Stimulated activated CD8-positive, alpha-beta memory T cell treated with anti-CD3 and anti-CD28 coated beads, Interleukin-12 subunit alpha, Interleukin-12 subunit beta, amount 100 ng/mL, for 4 hours (primary cell): ENCODE measurements around the gene AMY1C.
"Not testable (repeated sequence)": the region's sequence is repeated elsewhere in the genome, so short reads cannot be mapped to it uniquely, and the experiment has no call there.

Experiments
- DNase-seq: peaks from one replicate; pipeline ENCODE4 v3.0.0-alpha.2; 2020; ENCODE audit warnings: low read depth

The AMY1C gene

DNA sequence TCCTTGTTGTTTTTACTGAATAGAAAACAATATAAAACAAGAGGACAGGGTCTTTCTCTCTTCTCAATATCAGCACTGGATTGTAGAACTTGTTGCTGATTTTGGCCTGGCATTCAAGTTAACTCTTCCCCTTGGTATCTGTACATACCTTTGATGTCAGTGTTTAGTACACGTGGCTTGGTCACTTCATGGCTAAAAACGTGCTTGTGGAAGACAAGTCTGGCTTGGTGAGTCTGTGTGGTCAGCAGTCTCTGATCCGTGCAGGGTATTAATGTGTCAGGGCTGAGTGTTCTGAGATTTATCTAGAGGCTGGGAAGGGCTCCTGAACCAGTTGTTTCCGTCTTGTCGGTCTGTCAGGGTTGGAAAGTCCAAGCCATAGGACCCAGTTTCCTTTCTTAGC is at the start of gene AMY1C:
TSS of gene AMY1C (plus strand) at position 301 of the 400 bp plus-strand sequence. CDS start 572 bp downstream, outside the sequence.
- DNase-seq, result not testable (repeated sequence)

DNA sequence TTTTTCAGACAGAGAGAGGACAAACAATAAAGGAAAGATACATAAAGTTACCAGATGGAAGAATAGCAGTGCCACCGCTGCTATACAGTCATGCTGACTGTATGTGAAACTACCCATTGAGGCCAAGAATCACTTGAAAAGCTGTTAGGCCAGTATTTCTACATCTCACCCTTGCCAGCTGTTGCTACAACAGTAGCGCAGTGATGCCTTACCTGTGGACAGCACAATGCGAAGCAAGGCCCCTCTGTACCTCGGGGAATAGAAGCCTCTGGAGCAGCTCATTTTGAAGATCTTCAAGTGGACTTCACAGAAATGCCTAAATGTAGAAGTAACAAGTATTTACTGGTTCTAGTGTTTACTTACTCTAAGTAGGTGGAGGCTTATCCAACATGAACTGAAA is 49.0 kb upstream of the AMY1C start:
- not testable (repeated sequence) for DNase-seq

DNA sequence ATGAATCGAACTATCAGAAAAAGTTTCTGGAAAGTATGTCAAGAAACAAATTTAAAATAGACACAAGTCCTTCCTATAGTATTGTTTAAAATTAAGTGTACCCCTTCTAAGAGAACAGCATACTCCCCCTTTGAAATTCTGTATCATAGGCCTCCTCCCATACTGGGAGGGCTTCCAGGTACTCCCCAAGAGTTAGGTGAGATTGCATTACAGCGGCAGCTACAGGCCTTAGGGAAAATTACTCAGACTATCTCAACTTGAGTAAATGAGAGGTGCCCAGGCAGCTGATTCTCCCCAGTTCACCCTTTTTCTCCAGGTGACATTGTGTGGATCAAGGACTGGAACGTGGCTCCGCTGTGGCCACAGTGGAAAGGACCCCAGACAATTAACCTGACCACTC is 48.4 kb upstream of the AMY1C start:
- DNase-seq, result not testable (repeated sequence)

DNA sequence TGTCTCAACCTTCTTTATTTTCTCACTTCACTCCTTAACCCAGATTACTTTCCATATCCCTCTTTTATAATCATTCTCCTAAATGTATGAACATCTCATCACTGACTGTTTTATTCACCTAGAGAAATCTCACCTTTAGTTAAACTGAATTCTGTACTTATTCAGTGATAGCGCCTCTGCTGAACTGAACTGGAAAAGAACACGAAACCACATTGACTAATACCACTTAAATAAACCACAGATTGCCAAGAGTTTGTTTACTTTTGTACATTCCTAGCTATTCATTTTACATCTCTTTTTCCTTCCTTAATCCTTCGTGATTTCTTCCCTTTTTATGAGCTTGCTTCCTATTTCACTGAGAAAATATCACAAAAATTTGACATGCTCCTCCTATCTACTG is 42.0 kb upstream of the AMY1C start:
- DNase-seq, result not testable (repeated sequence)

DNA sequence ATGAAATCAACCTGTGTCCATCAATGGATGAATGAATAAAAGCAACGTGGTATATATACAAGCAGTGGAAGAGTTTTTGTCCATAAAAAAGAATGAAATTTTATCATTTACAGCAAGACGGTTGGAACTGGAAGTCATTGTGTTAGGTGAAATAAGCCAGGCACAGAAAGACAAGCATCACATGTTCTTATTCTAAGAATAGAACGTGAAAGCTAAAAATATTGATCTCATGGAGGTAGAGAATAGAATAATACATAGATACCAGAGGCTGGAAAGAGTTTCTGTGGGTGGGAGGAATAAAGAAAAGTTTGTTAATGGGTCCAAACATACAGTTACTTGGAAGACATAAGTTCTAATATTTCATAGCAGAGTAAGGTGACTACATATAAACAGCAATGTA is 39.3 kb upstream of the AMY1C start:
- DNase-seq, result not testable (repeated sequence)

DNA sequence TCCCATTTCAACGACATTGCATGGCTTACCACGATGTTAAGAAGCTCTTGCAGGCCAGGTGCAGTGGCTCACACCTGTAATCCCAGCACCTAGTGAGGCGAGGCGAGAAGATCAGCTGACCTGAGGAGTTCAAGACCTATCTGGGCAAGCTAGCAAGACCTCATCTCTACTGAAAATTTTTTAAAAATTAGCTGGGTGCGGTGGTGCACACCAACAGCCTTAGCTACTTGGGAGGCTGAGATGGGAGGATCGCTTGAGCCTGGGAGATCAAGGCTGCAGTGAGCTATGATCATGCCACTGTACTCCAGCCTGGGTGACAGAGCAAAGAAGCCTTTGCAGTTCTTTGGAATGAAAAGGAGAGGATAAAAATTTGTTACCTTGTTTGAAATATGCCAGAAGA is 32.3 kb upstream of the AMY1C start:
- DNase-seq, result not testable (repeated sequence)

DNA sequence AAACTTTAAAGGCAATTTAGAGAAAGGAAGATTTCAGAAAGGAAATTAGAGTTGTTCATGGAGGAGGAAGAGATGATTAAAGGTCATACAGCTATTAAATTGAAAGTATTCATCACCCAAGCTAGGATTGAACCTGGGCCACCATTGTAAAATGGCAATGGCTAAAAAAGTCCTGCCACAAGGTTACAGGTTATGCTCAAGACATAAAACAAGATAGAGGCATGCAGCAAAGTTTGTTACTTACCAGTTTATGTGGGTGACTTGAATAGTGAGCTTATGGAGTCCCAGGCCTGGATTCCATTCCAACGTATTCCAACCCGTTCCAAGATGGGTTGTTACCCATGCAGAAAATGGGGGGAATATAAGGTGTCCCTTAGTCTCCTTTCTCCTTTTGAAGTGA is 28.2 kb upstream of the AMY1C start:
- not testable (repeated sequence) for DNase-seq

DNA sequence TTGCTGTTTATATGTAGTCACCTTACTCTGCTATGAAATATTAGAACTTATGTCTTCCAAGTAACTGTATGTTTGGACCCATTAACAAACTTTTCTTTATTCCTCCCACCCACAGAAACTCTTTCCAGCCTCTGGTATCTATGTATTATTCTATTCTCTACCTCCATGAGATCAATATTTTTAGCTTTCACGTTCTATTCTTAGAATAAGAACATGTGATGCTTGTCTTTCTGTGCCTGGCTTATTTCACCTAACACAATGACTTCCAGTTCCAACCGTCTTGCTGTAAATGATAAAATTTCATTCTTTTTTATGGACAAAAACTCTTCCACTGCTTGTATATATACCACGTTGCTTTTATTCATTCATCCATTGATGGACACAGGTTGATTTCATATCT is 14.4 kb upstream of the AMY1C start:
- DNase-seq, result not testable (repeated sequence)

DNA sequence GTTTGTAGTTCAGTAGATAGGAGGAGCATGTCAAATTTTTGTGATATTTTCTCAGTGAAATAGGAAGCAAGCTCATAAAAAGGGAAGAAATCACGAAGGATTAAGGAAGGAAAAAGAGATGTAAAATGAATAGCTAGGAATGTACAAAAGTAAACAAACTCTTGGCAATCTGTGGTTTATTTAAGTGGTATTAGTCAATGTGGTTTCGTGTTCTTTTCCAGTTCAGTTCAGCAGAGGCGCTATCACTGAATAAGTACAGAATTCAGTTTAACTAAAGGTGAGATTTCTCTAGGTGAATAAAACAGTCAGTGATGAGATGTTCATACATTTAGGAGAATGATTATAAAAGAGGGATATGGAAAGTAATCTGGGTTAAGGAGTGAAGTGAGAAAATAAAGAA is 11.7 kb upstream of the AMY1C start:
- DNase-seq, result not testable (repeated sequence)

DNA sequence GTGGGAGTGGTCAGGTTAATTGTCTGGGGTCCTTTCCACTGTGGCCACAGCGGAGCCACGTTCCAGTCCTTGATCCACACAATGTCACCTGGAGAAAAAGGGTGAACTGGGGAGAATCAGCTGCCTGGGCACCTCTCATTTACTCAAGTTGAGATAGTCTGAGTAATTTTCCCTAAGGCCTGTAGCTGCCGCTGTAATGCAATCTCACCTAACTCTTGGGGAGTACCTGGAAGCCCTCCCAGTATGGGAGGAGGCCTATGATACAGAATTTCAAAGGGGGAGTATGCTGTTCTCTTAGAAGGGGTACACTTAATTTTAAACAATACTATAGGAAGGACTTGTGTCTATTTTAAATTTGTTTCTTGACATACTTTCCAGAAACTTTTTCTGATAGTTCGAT is 5.2 kb upstream of the AMY1C start:
- not testable (repeated sequence) for DNase-seq

DNA sequence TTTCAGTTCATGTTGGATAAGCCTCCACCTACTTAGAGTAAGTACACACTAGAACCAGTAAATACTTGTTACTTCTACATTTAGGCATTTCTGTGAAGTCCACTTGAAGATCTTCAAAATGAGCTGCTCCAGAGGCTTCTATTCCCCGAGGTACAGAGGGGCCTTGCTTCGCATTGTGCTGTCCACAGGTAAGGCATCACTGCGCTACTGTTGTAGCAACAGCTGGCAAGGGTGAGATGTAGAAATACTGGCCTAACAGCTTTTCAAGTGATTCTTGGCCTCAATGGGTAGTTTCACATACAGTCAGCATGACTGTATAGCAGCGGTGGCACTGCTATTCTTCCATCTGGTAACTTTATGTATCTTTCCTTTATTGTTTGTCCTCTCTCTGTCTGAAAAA is 4.7 kb upstream of the AMY1C start:
- DNase-seq, result not testable (repeated sequence)

DNA sequence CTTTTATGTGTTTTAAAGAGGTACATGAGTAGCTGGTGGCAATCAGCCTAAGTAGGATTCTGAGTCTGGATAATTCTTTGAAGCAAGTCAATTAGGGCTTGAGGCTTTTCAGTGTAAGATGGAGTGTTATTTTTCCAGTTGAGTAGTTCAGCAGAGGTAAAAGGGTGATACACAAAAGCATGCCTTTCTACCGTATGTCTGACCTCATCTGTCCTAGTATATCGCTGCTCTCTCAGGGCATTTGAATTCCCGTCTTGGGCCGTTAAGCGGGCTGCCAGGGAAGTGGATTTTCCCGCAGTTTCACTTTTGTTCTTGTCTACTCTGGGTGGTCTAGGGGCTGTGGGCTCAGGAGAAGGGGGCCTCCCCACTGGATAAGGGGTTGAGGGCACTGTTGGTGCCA is 1.4 kb upstream of the AMY1C start:
- DNase-seq, result not testable (repeated sequence)

DNA sequence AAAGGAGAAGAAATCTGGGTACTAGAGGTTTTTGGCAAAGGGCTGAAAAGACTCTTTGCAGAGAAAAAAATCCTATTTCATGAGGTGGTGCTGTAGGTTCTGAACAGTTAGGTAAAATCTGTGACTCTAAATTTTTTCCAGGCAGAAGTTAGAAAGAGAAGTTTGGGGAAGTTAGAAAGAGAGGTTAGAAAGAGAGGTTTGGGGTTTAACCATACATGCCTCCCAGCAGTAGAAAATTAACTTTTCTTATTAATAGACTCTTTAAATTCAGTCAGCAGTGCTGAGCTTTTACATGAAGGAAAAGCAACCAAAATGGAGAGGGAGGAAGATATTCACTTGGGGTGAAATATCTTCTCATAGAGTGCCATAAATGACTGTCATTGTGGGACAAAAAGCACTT is 12.2 kb downstream of the AMY1C start:
- DNase-seq, result no peak

DNA sequence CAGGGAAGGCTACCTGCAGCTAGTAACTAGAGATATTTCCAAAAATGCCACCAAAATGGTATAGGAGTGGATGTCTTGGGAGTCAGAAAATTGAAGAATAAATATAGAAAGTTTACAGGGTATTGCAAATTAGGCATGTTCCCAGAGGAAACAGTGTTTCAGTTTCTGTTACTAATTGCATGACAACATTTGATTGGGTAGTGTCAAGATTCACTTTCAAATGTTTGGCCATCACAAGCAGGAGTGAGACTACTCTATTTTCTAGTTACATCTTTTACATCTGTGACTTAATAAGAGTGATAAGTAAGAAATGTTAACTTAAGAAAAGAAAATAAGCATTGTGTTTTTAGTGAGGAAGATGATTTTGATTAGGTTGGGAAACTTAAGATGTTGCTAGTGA is 30.2 kb downstream of the AMY1C start:
- DNase-seq, result no peak

DNA sequence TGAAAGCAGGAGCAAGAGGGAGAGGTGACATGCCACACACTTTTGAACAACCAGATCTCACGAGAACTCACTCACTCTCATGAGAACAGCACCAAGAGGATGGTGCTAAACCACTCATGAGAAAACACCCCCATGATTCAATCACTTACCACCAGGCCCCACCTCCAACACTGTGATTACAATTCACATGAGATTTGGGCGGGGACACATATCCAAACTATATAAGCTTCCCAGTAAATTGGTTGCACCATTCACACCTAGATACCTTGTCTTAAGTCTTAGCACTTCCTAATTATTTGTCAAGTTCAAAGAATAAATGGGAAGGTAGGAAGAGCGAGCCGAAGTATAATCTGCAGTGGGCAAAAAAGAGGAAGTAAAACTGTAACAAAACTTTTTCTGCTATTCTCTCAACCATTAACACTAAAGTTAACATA is 34.3 kb downstream of the AMY1C start:
- DNase-seq, result no peak

DNA sequence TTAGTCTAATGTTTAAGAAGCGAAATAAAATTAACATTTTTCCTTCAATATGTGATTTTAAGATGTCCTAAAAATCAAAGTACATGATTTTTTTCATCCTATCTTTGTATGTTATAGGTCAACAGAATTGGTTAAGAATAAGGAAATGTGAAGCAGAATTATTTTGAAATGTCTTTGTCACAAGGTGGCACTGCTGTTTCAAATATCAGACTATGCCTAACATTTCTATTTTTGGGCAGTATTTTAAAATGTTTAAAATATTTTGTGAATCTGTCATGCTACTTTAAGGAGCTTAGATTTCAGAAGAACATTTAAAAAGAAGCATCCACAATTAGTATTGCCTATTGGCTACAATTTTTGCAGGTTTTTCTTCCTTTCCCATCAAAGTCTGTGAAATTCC is 38.7 kb downstream of the AMY1C start:
- no peak for DNase-seq

DNA sequence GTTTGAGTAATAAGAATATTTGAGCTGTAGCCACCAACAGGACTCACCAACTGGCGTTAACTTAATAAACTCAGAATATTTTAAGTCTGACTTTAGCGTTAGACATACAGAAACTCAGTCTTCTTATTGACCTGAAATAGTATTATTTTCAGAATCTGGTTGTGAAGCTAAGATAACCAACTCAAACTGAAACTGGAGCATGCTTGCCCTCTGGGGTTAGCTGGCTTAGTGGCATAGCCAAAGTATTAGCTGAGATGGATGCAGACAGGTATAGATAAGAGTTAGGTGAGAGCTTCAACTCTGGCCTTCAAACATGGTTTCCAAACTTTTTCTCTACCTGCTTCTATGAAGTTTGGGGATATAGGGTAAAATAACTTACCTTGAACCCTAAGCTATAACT is 40.5 kb downstream of the AMY1C start:
- DNase-seq, result no peak
